Neural progenitor cell (in vitro differentiated cells): ENCODE measurements around the gene PPP2R1A. TPM values are rescaled to one million over a fixed set of nuclear protein-coding genes. Genes with fewer than 3 reads are reported as not detected.
A peak's percentile ranks its signal among the peaks of the same experiment; 100 is the strongest.

Experiments used
- DNase-seq: peaks from one replicate; pipeline ENCODE4 v3.0.0-alpha.2; 2016; ENCODE audit warnings: low spot score
- H2AFZ ChIP-seq: fragments of 200-600 bp; sonication (generic); replicated peaks from 2 replicates; pipeline ENCODE4 v1.6.1; 2016; ENCODE audit warnings: antibody characterized with exemption
- H3F3A ChIP-seq: fragments of 200-600 bp; sonication (generic); 2 replicates; pipeline ENCODE4 v1.6.1; 2016; ENCODE audit warnings: antibody characterized with exemption, low read depth
- H3K27ac ChIP-seq: fragments of 200-600 bp; sonication (generic); 2 replicates; pipeline ENCODE4 v1.5.1; 2016; ENCODE audit warnings: mild to moderate bottlenecking
- H3K27me3 ChIP-seq: fragments of 200-600 bp; sonication (generic); 2 replicates; pipeline ENCODE4 v1.6.1; 2016; ENCODE audit warnings: mild to moderate bottlenecking, moderate library complexity
- H3K36me3 ChIP-seq: fragments of 200-600 bp; sonication (generic); 2 replicates; pipeline ENCODE4 v1.5.1; 2016
- H3K4me1 ChIP-seq: fragments of 200-600 bp; sonication (generic); 2 replicates; pipeline ENCODE4 v1.6.1; 2016; ENCODE audit warnings: mixed run types
- H3K4me2 ChIP-seq: fragments of 200-600 bp; sonication (generic); 2 replicates; pipeline ENCODE4 v1.6.1; 2016
- H3K4me3 ChIP-seq: fragments of 200-600 bp; sonication (generic); 2 replicates; pipeline ENCODE4 v1.5.1; 2016
- H3K79me2 ChIP-seq: fragments of 200-600 bp; sonication (generic); 2 replicates; pipeline ENCODE4 v1.6.1; 2016; ENCODE audit warnings: low read depth
- H3K9ac ChIP-seq: fragments of 200-600 bp; sonication (generic); 2 replicates; pipeline ENCODE4 v1.6.1; 2016
- H3K9me3 ChIP-seq: fragments of 200-600 bp; sonication (generic); 2 replicates; pipeline ENCODE4 v1.5.1; 2016; ENCODE audit warnings: low read depth
- H4K20me1 ChIP-seq: fragments of 200-600 bp; sonication (generic); 2 replicates; pipeline ENCODE4 v1.6.1; 2016; ENCODE audit warnings: low read depth
- H3K27ac Mint-ChIP-seq: 3 replicates; pipeline ENCODE4 v1.8.0; 2021; ENCODE audit warnings: mixed read lengths
- H3K27me3 Mint-ChIP-seq: 2 replicates; pipeline ENCODE4 v1.8.0; 2022; ENCODE audit warnings: low read depth, mild to moderate bottlenecking, inconsistent platforms, moderate library complexity, mixed read lengths; ENCODE audit not compliant: insufficient read depth
- H3K36me3 Mint-ChIP-seq: 3 replicates; pipeline ENCODE4 v1.8.0; 2021; ENCODE audit warnings: mixed read lengths
- H3K4me1 Mint-ChIP-seq: 3 replicates; pipeline ENCODE4 v1.8.0; 2021; ENCODE audit warnings: mixed read lengths
- H3K4me3 Mint-ChIP-seq: 3 replicates; pipeline ENCODE4 v1.8.0; 2021; ENCODE audit warnings: mild to moderate bottlenecking, moderate library complexity, mixed read lengths
- H3K9me3 Mint-ChIP-seq: 3 replicates; pipeline ENCODE4 v1.8.0; 2020; ENCODE audit warnings: mixed read lengths
- EZH2 ChIP-seq: fragments of 200-600 bp; sonication (generic); IDR thresholded peaks from 2 replicates; pipeline ENCODE4 v1.6.1; 2017; ENCODE audit warnings: antibody characterized with exemption, mild to moderate bottlenecking, moderate library complexity
- EZH2phosphoT487 ChIP-seq: fragments of 200-600 bp; sonication (generic); IDR thresholded peaks from 2 replicates; pipeline ENCODE4 v1.6.1; 2017; ENCODE audit warnings: antibody characterized with exemption
- total RNA-seq: library from RNA; depleted of rRNA; stranded (reverse); fragments of >200 nt; gene quantifications from 2 replicates; pipeline ENCODE4 v1.2.3, GENCODE V29; 2015; ENCODE audit warnings: low replicate concordance
- TF ChIP-seq, protein P1 (sequence below): fragments of 200-600 bp; sonication (generic); IDR thresholded peaks from 2 replicates; pipeline ENCODE4 v1.5.1; 2017; ENCODE audit warnings: antibody characterized with exemption, mild to moderate bottlenecking

PPP2R1A gene
- total RNA-seq, 1 donor from 2014 or later = 218 TPM

DNA sequence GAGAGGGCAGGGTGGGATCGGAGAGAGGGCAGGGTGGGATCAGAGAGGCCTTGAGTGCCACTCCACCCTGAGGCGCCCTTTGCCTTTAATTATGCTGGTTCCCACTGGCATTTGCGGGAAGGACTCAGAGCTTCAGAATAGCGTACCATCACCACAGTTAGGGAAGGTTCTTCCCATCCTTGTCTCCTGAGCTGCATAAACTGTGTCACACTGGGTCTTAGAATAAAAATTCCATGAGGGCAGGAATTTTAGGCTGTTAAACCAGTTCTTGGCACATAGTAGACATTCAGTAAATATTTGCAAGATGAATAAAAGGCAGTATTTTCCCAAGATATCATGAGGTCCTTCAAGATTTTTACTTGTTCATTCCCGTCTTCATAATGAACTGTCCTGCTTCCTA is 24.4 kb downstream of the PPP2R1A start:
- H3K36me3 Mint-ChIP-seq = peaks cover 65% of the 10 kb centered on the region
- Histone ChIP-seq H3K27me3 (no peaks in the 10 kb centered on the region), H3K4me2 (no peak overlapping the region), H3F3A (no peaks in the 10 kb centered on the region), H3K9ac (no peak overlapping the region), H4K20me1 (peaks cover 5% of the 10 kb centered on the region), H3K9me3 (no peaks in the 10 kb centered on the region), H2AFZ (no peak overlapping the region), H3K27ac (no peak overlapping the region), H3K4me3 (no peak overlapping the region), H3K79me2 (peaks cover 8% of the 10 kb centered on the region), H3K4me1 (no peaks in the 10 kb centered on the region), H3K36me3 (peaks cover 5% of the 10 kb centered on the region)
- no peak overlapping the region for H3K27ac Mint-ChIP-seq
- H3K27me3 Mint-ChIP-seq = peaks cover 7% of the 10 kb centered on the region
- DNase-seq = no peak
- no peaks in the 10 kb centered on the region for H3K4me1 Mint-ChIP-seq
- no peak for TF ChIP-seq EZH2
- TF ChIP-seq, protein P1, sequence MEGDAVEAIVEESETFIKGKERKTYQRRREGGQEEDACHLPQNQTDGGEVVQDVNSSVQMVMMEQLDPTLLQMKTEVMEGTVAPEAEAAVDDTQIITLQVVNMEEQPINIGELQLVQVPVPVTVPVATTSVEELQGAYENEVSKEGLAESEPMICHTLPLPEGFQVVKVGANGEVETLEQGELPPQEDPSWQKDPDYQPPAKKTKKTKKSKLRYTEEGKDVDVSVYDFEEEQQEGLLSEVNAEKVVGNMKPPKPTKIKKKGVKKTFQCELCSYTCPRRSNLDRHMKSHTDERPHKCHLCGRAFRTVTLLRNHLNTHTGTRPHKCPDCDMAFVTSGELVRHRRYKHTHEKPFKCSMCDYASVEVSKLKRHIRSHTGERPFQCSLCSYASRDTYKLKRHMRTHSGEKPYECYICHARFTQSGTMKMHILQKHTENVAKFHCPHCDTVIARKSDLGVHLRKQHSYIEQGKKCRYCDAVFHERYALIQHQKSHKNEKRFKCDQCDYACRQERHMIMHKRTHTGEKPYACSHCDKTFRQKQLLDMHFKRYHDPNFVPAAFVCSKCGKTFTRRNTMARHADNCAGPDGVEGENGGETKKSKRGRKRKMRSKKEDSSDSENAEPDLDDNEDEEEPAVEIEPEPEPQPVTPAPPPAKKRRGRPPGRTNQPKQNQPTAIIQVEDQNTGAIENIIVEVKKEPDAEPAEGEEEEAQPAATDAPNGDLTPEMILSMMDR = no peak
- no peak for TF ChIP-seq EZH2phosphoT487
- no peak overlapping the region for H3K4me3 Mint-ChIP-seq
- no peaks in the 10 kb centered on the region for H3K9me3 Mint-ChIP-seq

DNA sequence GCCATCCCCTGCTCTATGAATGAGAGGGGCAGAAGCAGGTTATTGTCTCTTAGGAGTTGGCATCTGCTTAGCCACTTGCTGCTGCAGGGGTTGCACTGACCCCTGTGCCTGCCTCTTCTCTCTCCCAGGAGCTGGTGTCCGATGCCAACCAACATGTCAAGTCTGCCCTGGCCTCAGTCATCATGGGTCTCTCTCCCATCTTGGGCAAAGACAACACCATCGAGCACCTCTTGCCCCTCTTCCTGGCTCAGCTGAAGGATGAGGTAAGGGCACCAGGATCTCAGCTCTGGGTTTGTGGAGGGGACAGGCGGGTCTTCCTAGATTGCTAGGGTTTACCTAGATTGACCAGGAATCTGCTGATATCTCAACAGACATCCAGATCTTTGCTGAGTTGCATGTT is 26.5 kb downstream of the PPP2R1A start:
- no peak for DNase-seq
- H3K36me3 ChIP-seq = peaks cover 5% of the 10 kb centered on the region

DNA sequence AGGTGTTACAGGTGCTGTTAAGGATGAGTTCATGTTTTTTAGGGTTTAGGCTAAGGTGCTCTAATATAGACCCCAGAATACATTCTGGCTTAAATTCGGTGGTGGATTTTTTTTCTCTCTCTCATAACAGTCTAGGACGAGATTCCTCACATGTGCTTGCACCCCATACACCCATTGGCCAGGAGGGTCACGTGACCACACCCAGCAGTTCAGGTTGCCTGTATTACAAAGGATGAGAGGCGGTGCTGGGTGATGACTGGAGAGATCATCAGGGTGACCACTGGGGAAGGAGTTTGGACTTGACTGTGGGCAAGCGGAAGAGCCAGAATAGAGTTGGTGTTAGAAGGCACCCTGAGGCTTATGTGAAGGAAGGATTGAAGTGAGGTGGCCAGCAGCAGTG is 27.7 kb downstream of the PPP2R1A start:
- Histone ChIP-seq H3K27ac (no peak overlapping the region), H4K20me1 (no peaks in the 10 kb centered on the region), H3K4me3 (no peak overlapping the region), H3K36me3 (peaks cover 5% of the 10 kb centered on the region), H3K4me2 (no peak overlapping the region), H3K9ac (no peak overlapping the region), H2AFZ (no peak overlapping the region), H3F3A (no peaks in the 10 kb centered on the region), H3K27me3 (no peaks in the 10 kb centered on the region), H3K9me3 (no peaks in the 10 kb centered on the region), H3K4me1 (no peaks in the 10 kb centered on the region), H3K79me2 (no peaks in the 10 kb centered on the region)
- TF ChIP-seq, protein P1 = no peak
- TF ChIP-seq EZH2phosphoT487 = no peak
- TF ChIP-seq EZH2 = no peak
- Mint-ChIP-seq H3K9me3 (no peaks in the 10 kb centered on the region), H3K4me3 (peak overlapping the region; percentile 36), H3K36me3 (peaks cover 64% of the 10 kb centered on the region), H3K27ac (no peak overlapping the region), H3K4me1 (no peaks in the 10 kb centered on the region), H3K27me3 (peaks cover 8% of the 10 kb centered on the region)
- DNase-seq = no peak

More for the DNA sequence above, 26.5 kb downstream of the PPP2R1A start:
- Mint-ChIP-seq H3K4me1 (no peaks in the 10 kb centered on the region), H3K27ac (no peak overlapping the region), H3K9me3 (no peaks in the 10 kb centered on the region), H3K4me3 (no peak overlapping the region), H3K36me3 (peaks cover 67% of the 10 kb centered on the region), H3K27me3 (peaks cover 9% of the 10 kb centered on the region)
- Histone ChIP-seq H3K79me2 (no peaks in the 10 kb centered on the region), H3F3A (no peaks in the 10 kb centered on the region), H3K9me3 (no peaks in the 10 kb centered on the region), H4K20me1 (no peaks in the 10 kb centered on the region), H2AFZ (no peak overlapping the region), H3K9ac (no peak overlapping the region), H3K4me1 (no peaks in the 10 kb centered on the region), H3K4me2 (no peak overlapping the region), H3K27me3 (no peaks in the 10 kb centered on the region), H3K4me3 (no peak overlapping the region), H3K27ac (no peak overlapping the region)
- TF ChIP-seq, protein P1 = no peak

DNA sequence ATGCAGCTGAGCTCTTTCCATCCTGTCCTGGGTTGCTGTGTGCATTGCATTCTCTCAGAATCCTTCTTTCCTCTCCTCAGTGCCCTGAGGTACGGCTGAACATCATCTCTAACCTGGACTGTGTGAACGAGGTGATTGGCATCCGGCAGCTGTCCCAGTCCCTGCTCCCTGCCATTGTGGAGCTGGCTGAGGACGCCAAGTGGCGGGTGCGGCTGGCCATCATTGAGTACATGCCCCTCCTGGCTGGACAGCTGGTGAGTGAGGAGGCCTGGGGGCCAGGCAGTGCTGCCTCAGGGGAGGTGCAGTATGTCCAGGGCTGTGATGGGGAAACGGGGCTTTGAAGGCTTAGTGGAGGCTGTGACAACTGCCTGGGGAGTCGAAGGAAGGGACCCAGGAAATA is 29.8 kb downstream of the PPP2R1A start:
- H3K36me3 ChIP-seq = peaks cover 5% of the 10 kb centered on the region
- H4K20me1 ChIP-seq = no peaks in the 10 kb centered on the region
- H3K27me3 ChIP-seq = no peaks in the 10 kb centered on the region
- no peak overlapping the region for H3K4me3 ChIP-seq
- H3K4me1 ChIP-seq = no peaks in the 10 kb centered on the region
- peaks cover 5% of the 10 kb centered on the region for H3K27me3 Mint-ChIP-seq
- H3K9ac ChIP-seq = no peak overlapping the region
- no peak for TF ChIP-seq EZH2phosphoT487
- TF ChIP-seq EZH2 = no peak
- TF ChIP-seq, protein P1 = no peak
- no peaks in the 10 kb centered on the region for H3K79me2 ChIP-seq
- H3K4me3 Mint-ChIP-seq = no peak overlapping the region
- no peak overlapping the region for H3K27ac Mint-ChIP-seq
- H3K27ac ChIP-seq = no peak overlapping the region
- peaks cover 68% of the 10 kb centered on the region for H3K36me3 Mint-ChIP-seq
- H3K9me3 ChIP-seq = no peaks in the 10 kb centered on the region
- no peak overlapping the region for H2AFZ ChIP-seq
- no peak overlapping the region for H3K4me2 ChIP-seq
- H3F3A ChIP-seq = no peaks in the 10 kb centered on the region
- DNase-seq = no peak
- H3K9me3 Mint-ChIP-seq = no peaks in the 10 kb centered on the region
- H3K4me1 Mint-ChIP-seq = no peaks in the 10 kb centered on the region
